BJ (cell line): ENCODE measurements around the gene TPRN. TPM values are rescaled to one million over a fixed set of nuclear protein-coding genes. Genes with fewer than 3 reads are reported as not detected.

ENCODE experiments used
- CTCF ChIA-PET: fragments of 350-600 bp; formaldehyde crosslinking; extraction: SDS; loops from one replicate; lab custom pipeline; 2021; ENCODE audit warnings: antibody characterized with exemption, inconsistent platforms; lab: Yijun Ruan, JAX
- POLR2A ChIA-PET: fragments of 300-600 bp; sonication (Branson Sonifier 250); formaldehyde crosslinking; extraction: SDS; loops from one replicate; lab custom pipeline; 2021; ENCODE audit warnings: antibody characterized with exemption; lab: Charles Lee
- DNase-seq: peaks from one replicate; pipeline ENCODE4 v3.0.0-alpha.2; 2011; ENCODE audit warnings: low read depth
- H3K27me3 ChIP-seq: 2 replicates; pipeline ENCODE4 v1.6.0; 2011; ENCODE audit warnings: low read length; ENCODE audit not compliant: control insufficient read depth, insufficient read depth
- H3K36me3 ChIP-seq: 2 replicates; pipeline ENCODE4 v1.5.1; 2011; ENCODE audit warnings: low read length; ENCODE audit not compliant: control insufficient read depth, insufficient read depth
- H3K4me3 ChIP-seq: 2 replicates; pipeline ENCODE4 v1.5.1; 2011; ENCODE audit warnings: low read depth, mild to moderate bottlenecking, control low read depth, low read length
- polyA plus RNA-seq: library from polyadenylated mRNA; depleted of rRNA; stranded (reverse); fragments of >200 nt; gene quantifications from 2 replicates; pipeline ENCODE4 v1.2.3, GENCODE V29; 2011
- TF ChIP-seq, protein P1 (sequence below): IDR thresholded peaks from 2 replicates; pipeline ENCODE4 v1.5.1; 2011; ENCODE audit warnings: low read depth, mild to moderate bottlenecking, control low read depth, inconsistent platforms, low read length, moderate library complexity; ENCODE audit not compliant: insufficient read depth

TPRN gene
- polyA plus RNA-seq, 1 experiment: 3.5 TPM

DNA sequence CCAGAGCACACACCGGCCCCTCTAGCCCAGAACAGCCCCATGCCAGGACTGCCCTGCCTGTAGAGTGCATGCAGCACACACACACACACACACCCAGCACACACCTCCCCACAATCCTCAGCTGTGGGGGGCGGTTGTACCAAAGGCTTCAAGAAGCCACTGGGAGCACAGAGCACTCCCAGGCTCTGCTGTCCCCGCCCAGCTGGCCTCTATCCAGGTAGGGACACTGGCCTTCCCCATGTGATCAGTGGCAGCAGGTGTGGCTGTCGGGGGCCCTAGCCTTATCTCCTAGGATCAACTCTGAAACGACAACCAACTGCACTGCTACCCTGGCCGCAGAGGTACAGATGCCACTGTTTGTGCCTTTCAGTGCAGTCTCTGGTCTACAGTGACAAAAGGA is 14.2 kb downstream of the TPRN start:
- Histone ChIP-seq H3K36me3 (peaks cover 42% of the 10 kb centered on the region), H3K27me3 (no peaks in the 10 kb centered on the region), H3K4me3 (no peak overlapping the region)
- TF ChIP-seq, protein P1, sequence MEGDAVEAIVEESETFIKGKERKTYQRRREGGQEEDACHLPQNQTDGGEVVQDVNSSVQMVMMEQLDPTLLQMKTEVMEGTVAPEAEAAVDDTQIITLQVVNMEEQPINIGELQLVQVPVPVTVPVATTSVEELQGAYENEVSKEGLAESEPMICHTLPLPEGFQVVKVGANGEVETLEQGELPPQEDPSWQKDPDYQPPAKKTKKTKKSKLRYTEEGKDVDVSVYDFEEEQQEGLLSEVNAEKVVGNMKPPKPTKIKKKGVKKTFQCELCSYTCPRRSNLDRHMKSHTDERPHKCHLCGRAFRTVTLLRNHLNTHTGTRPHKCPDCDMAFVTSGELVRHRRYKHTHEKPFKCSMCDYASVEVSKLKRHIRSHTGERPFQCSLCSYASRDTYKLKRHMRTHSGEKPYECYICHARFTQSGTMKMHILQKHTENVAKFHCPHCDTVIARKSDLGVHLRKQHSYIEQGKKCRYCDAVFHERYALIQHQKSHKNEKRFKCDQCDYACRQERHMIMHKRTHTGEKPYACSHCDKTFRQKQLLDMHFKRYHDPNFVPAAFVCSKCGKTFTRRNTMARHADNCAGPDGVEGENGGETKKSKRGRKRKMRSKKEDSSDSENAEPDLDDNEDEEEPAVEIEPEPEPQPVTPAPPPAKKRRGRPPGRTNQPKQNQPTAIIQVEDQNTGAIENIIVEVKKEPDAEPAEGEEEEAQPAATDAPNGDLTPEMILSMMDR: no peak
- no peak for DNase-seq
- ChIA-PET CTCF (no interaction called here), POLR2A (no interaction called here)

DNA sequence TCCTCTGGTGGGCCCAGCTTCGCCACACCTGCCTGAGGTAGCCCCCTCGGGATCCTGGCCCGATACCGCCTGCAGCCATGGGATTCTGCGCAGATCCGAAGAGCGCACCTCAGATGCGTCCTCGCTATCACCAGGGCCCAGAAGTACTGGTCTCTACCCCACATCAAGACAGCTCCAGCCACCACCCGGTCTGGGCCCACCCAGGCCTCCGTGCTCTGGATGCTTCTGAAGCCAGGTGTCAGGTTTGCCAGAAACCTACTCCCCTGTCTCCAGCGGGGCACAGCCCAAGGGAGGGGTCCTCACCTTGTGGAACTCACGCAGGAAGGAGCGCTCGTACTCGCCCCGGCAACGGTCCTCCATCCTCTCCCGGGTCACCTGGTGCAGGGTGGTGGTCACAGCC is 14.6 kb downstream of the TPRN start:
- peaks cover 41% of the 10 kb centered on the region for H3K36me3 ChIP-seq

DNA sequence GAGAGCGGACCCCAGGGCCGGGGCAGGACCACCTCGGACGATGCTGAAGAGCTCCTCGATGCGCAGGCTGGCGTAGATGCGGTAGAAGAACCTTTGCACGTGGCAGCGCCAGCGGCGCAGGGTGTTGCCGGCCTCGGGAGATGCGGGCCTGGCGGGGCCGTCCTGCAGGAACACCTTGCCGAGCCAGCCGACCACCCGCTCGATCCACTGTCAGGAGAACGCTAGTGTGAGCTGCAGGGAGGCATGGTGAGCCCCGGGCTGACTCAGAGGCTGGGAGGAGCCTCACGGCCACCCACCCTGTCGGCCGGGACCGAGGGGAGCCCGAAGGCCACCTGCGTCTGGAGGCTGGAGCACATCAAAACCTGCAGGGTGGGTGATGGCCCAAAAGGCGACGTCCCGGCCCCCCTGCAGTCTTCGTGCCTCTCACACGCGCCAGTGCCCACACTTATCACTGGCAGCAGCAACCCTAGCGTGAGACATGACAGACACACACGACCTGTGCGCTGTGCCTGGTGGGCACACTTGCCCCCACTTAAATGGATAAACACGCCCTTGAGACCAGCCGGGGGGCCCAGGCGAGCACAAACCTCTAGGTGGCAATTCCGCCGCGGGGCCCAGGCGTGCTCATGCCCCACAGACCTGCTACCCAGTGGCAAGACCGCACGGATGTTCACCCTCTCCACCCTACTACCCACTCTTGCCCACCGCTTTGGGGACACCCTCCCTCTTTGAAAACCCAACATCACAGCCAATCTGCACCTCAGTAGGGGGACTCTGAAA is 15.5 kb downstream of the TPRN start:
- CTCF ChIA-PET: interaction anchor here (1.4 kb wide), 1 partner anchor 9 kb away, joined by 3 read pairs; no protein-coding TSS in a partner anchor
- H3K4me3 ChIP-seq: no peak overlapping the region
- DNase-seq: no peak
- POLR2A ChIA-PET: no interaction called here
- peaks cover 36% of the 10 kb centered on the region for H3K36me3 ChIP-seq
- no peaks in the 10 kb centered on the region for H3K27me3 ChIP-seq
- TF ChIP-seq, protein P1: no peak

More for the DNA sequence above, 14.6 kb downstream of the TPRN start:
- TF ChIP-seq, protein P1: no peak
- POLR2A ChIA-PET: no interaction called here
- CTCF ChIA-PET: no interaction called here
- Histone ChIP-seq H3K4me3 (no peak overlapping the region), H3K27me3 (no peaks in the 10 kb centered on the region)
- no peak for DNase-seq

DNA sequence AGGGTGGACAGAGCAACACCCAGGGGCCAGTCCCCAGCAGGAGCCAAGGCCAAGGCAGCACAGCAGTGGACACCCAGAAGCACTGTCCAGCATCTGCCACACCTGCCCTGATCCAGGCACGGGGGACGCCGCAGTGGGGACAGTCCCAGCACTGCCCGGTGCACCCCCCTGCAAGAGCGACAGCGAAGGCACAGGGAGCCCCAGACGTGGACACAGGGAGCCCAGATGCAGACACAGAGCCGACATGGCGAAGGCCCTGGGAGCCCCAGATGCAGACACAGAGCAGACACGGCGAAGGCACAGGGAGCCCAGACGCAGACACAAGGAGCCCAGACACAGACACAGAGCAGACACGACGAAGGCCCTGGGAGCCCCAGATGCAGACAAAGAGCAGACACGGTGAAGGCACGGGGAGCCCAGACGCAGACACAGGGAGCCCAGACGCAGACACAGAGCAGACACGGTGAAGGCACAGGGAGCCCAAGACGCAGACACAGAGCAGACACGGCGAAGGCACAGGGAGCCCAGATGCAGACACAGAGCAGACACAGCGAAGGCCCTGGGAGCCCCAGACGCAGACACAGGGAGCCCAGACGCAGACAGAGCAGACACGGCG is 16.5 kb downstream of the TPRN start:
- DNase-seq: no peak
- Histone ChIP-seq H3K4me3 (no peak overlapping the region), H3K27me3 (no peaks in the 10 kb centered on the region), H3K36me3 (peaks cover 33% of the 10 kb centered on the region)
- ChIA-PET POLR2A (interaction anchor here (0.5 kb wide), 1 partner anchor 39 kb away, joined by 6 read pairs; no protein-coding TSS in a partner anchor), CTCF (interaction anchor here (1.4 kb wide), 1 partner anchor 8 kb away, joined by 3 read pairs; no protein-coding TSS in a partner anchor)
- TF ChIP-seq, protein P1: no peak

DNA sequence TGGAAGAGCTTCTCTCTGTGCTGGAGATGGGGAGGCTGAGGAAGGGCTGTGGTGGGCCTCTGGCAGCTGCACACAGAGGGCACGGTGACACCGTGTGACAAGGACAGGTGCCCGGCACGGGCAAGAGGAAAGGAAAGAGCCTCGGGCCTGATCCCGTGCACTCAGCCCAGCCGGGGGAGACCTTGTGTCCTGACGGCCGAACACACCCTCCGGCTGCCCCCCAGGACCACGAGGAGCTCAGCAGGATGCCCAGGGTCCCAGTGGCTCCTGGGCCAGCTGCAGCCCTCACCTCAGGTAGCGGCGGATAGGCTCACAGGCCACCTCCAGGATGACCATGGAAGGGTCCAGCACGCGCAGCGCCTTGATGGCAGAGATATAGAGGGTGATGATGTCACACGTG is 17.7 kb downstream of the TPRN start:
- Histone ChIP-seq H3K36me3 (peaks cover 38% of the 10 kb centered on the region), H3K27me3 (no peaks in the 10 kb centered on the region), H3K4me3 (no peak overlapping the region)
- ChIA-PET CTCF (interaction anchor here (0.5 kb wide), 1 partner anchor 394 kb away, joined by 3 read pairs; no protein-coding TSS in a partner anchor), POLR2A (no interaction called here)
- no peak for DNase-seq
- TF ChIP-seq, protein P1: no peak
